Bronchial epithelial cell (primary cell): ENCODE results near the gene POC1A. TPM values are rescaled to one million over a fixed set of nuclear protein-coding genes. Genes with fewer than 3 reads are reported as not detected.

ENCODE experiments used
- DNase-seq: peaks from one replicate; pipeline ENCODE4 v3.0.0-alpha.2; 2010; ENCODE audit warnings: low read depth
- FAIRE-seq: peaks from 2 replicates; lab custom pipeline; 2011; peaks lifted over from hg19 to GRCh38; lab: Jason Lieb, UNC
- H3K27me3 ChIP-seq: 2 replicates; pipeline ENCODE4 v1.5.1; 2011; ENCODE audit warnings: low read length; ENCODE audit not compliant: control insufficient read depth, insufficient read depth
- H3K36me3 ChIP-seq: 2 replicates; pipeline ENCODE4 v1.5.1; 2011; ENCODE audit warnings: low read length; ENCODE audit not compliant: control insufficient read depth, insufficient read depth
- H3K4me3 ChIP-seq: 2 replicates; pipeline ENCODE4 v1.5.1; 2011; ENCODE audit warnings: mild to moderate bottlenecking, low read depth, low read length, control low read depth
- CTCF ChIP-seq: IDR thresholded peaks from 2 replicates; pipeline ENCODE4 v1.5.1; 2011; ENCODE audit warnings: mild to moderate bottlenecking, moderate library complexity, low read length, control low read depth, inconsistent platforms; ENCODE audit not compliant: insufficient read depth, severe bottlenecking
- total RNA-seq: library from RNA; depleted of rRNA; stranded (reverse); fragments of >200 nt; gene quantifications from 2 replicates; pipeline ENCODE4 v1.2.1, GENCODE V29; 2014

POC1A gene
- total RNA-seq, 1 donor from 2014 or later: 1.8 TPM

- FAIRE-seq (no peak), DNase-seq (no peak)
Observed at GRCh38 chr3:52031896-52032295, 122.3 kb downstream of the POC1A start.

GRCh38 chr3:52030714-52031310, 123.4 kb downstream of the POC1A start:
- DNase-seq: peak; percentile 90
- Histone ChIP-seq H3K36me3 (no peaks in the 10 kb centered on the region), H3K4me3 (no peak overlapping the region), H3K27me3 (no peaks in the 10 kb centered on the region)
- no peak for FAIRE-seq
- TF ChIP-seq CTCF: no peak

More at GRCh38 chr3:52031896-52032295, 122.3 kb downstream of the POC1A start:
- H3K36me3 ChIP-seq: no peaks in the 10 kb centered on the region
- no peak overlapping the region for H3K4me3 ChIP-seq
- no peak for TF ChIP-seq CTCF
- no peaks in the 10 kb centered on the region for H3K27me3 ChIP-seq

DNA sequence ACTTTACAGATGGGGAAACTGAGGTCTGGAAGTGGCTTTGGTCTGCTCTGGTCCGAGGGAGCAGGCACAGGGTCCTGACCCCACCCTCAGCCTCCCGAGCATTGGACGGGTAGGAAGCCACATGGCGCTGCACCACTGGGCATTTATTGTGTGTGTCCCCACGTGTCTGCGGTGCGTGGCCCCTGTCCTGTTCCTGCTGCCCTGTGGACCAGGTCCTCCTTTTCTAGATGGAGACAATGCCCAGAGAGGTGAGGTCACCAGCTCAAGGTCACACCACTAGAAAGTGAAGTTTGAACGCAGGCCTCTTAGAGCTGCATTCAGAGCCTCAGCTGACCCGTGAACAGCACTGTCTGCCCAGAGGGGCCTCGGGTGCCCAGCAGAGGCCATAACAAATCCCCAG, 124.7 kb downstream of the POC1A start:
- no peaks in the 10 kb centered on the region for H3K36me3 ChIP-seq
- DNase-seq (no peak), FAIRE-seq (no peak)
- H3K27me3 ChIP-seq: no peaks in the 10 kb centered on the region
- no peak for TF ChIP-seq CTCF
- H3K4me3 ChIP-seq: no peak overlapping the region

DNA sequence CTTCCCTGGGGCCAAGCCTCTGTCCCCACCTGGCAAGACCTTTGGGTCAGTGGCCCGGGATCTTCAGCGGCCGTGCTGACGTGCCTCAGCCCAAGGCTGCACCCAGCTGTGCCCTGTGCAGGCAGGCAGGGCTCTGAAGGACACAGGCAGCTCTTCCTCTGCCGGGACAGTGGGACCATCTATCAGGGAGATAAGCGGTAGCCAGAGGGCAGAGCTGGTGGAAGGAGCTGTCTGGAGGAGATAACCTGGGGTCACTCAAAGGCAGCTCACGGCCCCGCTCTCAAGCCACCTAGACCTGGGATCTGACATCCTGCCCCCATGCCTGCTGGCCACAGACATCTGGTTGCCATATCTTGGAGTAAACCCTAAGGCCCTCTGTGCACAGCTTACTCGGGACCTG, 125.2 kb downstream of the POC1A start:
- TF ChIP-seq CTCF: no peak
- FAIRE-seq: no peak
- H3K27me3 ChIP-seq: no peaks in the 10 kb centered on the region

GRCh38 chr3:52028572-52028971, 125.7 kb downstream of the POC1A start:
- Histone ChIP-seq H3K27me3 (no peaks in the 10 kb centered on the region), H3K36me3 (no peaks in the 10 kb centered on the region), H3K4me3 (no peak overlapping the region)
- no peak for FAIRE-seq
- TF ChIP-seq CTCF: no peak
- peak; percentile 72 for DNase-seq

More for the DNA sequence above, 125.2 kb downstream of the POC1A start:
- no peak for DNase-seq
- H3K36me3 ChIP-seq: no peaks in the 10 kb centered on the region
- no peak overlapping the region for H3K4me3 ChIP-seq

DNA sequence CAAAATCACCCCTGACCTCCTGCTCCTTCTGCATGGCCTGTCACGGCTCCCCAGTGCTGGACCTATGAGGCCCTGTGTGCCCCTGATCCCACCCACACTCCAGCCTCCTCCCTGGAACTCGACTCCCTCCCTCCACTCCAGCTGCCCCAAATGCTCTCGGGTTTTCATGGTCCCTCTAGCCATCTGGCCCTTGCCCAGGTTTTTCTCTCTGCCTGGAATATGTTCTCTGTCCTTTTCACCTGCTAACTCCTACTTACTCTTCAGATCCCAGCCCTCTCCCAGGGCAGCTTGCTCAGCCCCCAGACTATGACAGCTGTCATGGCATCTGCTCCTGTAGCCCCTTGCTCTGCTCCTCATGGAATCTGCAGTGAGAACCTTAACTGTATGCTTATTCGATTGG, 128.2 kb downstream of the POC1A start:
- Histone ChIP-seq H3K36me3 (no peaks in the 10 kb centered on the region), H3K27me3 (no peaks in the 10 kb centered on the region), H3K4me3 (no peak overlapping the region)
- DNase-seq: no peak
- FAIRE-seq: no peak
- TF ChIP-seq CTCF: no peak
